OCI-LY3 (cell line): ENCODE results near the gene LPP.

Experiments
- EZH2phosphoT487 ChIP-seq: fragments of 200-600 bp; shearing (Covaris generic); IDR thresholded peaks from 2 replicates; pipeline ENCODE4 v1.6.1; 2018; ENCODE audit warnings: antibody characterized with exemption, mixed run types, low read depth
- TF ChIP-seq, protein P1 (sequence below): fragments of 200-600, 300-600 bp; sonication (generic); IDR thresholded peaks from 2 replicates; pipeline ENCODE4 v1.5.1; 2014; ENCODE audit warnings: antibody characterized with exemption, low read length, low read depth

GRCh38 chr3:188822004-188822403 is 668.0 kb downstream of the LPP start:
- TF ChIP-seq, protein P1, sequence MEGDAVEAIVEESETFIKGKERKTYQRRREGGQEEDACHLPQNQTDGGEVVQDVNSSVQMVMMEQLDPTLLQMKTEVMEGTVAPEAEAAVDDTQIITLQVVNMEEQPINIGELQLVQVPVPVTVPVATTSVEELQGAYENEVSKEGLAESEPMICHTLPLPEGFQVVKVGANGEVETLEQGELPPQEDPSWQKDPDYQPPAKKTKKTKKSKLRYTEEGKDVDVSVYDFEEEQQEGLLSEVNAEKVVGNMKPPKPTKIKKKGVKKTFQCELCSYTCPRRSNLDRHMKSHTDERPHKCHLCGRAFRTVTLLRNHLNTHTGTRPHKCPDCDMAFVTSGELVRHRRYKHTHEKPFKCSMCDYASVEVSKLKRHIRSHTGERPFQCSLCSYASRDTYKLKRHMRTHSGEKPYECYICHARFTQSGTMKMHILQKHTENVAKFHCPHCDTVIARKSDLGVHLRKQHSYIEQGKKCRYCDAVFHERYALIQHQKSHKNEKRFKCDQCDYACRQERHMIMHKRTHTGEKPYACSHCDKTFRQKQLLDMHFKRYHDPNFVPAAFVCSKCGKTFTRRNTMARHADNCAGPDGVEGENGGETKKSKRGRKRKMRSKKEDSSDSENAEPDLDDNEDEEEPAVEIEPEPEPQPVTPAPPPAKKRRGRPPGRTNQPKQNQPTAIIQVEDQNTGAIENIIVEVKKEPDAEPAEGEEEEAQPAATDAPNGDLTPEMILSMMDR = no peak
- no peak for TF ChIP-seq EZH2phosphoT487
